Measurements from ENCODE around the gene RBM24.

RBM24 gene

DNA sequence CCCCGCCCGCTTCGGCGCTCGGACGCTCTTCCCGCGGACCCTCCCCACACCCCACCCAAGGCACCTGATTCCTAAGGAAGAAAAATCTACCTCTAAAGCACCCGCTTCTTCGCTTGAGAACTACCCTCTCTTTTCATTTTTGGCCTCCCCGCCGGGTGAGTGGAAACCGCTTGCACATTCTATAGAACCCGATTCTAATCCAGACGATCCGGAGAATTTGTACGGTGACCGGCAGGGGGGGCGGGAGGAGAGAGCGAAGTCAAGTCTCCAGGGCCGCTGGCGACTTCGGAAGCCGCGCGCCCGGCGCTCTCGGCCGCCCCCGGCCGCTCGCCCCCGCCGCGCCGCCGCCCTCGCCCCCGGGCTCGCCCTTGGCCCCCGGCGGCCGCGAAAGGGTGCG, at the start of gene RBM24:
RBM24 (plus strand) TSS at position 262 of the 397 bp plus-strand sequence. CDS start 221 bp downstream, outside the sequence.
- peak; percentile 2 to 31 for DNase-seq (ENCODE audit: low read depth in 2 of 2)

DNA sequence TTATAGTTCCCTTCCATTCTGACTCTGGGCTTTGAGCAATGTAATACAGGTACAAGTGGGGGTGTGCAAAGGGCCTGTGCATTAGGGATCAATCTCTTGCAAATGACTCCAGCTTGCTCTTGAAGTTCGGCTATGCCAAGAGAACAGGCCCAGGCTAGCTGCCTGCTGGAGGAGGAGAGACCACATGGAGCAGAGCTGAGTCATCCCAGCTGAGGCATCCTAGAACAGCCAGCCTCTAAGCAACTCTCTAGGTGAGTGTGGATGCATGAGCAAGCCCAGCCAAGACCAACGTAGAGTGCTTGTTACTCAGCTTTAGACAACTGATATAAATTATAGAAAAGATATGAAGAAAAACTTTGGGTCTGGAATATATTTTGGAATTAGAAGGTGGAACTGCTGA, 47.6 kb upstream of the RBM24 start:
- DNase-seq (ENCODE audit: low read depth in 2 of 2): no peak

DNA sequence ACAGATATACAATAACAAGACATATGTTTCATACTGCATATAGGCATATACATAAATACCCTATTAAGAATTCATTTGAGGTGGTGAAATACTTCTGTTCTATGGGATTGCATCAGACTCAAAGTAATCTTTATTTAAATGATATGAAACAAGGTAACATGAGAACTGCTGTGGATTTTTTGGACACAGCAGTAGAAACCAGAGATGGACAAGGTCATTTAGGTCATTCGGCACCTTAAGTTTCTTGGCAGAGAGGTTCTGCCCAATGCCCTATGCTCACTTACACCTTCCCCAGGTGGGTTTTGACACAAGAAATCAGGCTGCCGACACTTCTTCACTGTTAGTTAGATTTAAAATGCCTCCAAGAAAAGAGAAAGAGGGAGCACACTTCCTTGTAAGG, 43.9 kb upstream of the RBM24 start:
- no peak for DNase-seq (ENCODE audit: low read depth in 2 of 2)

DNA sequence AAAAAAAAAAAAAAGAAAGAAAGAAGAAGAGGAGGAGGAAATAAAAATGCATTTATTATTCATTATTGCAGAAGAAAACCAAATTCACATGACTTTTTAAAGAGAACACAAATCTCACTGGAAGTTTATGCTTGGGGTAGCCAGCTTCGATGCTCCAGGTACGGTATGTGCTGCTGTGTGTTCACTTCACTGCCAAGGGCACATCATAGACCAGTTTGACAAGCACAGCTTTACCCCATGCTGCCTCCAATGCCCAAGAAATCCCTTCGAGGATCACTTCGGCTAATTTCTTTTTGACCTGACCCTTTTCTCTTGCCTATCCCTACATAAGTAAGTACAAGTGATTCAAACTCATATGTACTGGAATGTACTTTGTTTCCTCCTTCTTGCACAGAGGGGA, 41.9 kb upstream of the RBM24 start:
- no peak for DNase-seq (ENCODE audit: low read depth in 2 of 2)

DNA sequence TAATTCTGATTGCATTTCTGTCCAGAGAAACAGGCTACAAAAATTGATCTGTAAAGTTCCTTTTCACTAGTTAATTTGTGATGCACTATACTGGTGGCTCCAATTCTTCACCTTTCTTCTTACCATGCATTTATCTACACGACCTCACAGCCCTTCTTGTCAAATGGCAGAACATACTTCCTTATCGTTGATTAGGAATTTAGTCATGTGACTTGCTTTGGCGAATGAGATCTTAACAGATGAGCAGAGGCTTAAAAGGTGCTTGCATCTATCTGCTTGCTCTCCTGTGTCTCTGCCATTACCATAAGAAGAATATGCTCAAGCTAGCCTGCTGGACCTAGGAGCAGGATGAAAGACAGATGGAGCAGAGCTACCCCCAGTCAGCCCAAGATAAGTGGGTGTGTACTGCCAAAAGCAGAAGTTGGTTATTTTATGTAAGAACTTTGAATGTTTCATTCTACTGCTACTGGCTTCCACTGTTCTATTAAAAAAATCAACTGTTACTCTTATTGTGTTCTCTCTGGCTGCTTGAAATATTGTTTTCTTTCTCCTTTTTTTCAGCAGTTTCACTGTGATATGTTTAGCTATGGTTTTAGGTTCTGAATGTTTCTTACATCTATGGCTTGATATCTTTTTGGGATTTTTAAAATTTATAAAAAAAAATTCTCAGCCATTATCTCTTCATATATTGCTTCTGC, 40.2 kb upstream of the RBM24 start:
- no peak for DNase-seq (ENCODE audit: low read depth in 2 of 2)

DNA sequence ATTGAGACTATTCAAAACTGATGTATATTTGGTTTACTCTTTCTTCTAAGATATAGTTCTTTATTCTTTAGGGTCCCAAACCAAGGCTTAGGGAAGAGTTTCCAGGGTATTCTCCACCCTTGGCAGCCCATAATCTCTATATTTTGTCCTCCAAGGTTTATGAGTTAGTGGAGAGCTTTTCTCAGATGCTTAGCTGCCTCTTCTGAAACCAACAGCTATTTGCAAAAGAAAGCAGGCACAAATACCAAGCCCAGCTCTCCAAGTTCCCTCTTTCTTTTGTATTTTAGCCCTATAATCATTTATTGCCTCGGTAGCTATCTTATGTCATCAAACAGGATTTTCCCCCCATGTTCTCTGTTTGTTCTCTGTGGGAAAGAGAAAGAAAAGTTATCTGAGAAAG, 39.1 kb upstream of the RBM24 start:
- no peak for DNase-seq (ENCODE audit: low read depth in 2 of 2)

DNA sequence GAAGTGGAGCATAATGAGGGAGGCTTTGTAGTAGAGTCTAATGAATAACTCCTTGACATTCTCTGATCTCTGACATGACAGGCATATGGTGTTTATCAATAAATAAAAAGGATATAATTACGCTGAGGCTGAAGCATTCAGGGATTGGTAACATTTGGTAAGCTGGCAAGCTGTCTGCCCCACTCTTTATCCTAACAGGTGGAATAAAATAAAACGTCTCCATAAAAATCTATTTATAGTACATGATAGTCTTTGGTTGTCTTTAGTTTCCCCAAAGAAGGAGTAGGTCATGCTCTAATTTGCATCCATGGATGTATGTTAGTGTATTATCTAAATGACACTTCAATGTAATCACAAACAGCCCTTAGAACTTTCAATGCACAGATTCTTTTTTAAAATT, 30.9 kb upstream of the RBM24 start:
- no peak for DNase-seq (ENCODE audit: low read depth in 2 of 2)

DNA sequence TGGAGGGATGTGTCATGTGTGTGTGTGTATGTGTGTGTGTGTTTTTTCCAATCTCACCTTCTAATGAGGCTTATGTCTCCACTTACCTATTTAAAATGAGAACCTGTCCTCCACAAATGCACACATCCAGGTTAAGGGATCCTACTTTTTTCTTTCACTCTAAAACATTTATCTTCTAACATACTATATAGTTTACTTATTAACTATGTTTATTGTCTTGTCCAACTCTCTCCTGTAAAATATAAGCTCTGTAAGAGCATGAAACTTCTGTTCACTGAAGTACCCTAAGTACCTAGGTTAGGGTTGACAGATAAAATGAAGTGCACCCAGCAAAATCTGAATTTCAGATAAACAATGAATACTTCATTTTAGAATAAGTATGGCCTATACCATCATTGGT, 29.2 kb upstream of the RBM24 start:
- DNase-seq (ENCODE audit: low read depth in 2 of 2): no peak

DNA sequence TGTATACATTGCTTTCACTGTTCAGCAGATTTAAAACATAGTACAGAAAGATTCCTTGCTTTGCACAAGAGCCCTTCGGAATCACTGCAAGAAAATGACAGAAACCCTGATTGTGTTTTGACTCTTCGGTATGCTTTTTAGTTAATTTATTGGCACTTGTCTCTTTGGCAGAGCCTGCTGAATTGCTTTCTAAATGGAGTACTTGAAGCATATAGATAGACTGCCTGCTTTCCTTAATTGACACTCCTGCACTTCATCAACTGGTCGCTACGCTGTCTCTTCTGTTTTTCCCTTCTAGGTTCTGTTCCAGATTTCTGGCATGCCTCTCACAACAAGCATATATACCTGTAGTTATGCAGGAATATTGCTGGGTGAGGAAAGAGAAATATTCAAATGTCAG, 22.4 kb upstream of the RBM24 start:
- DNase-seq (ENCODE audit: low read depth in 2 of 2): no peak

DNA sequence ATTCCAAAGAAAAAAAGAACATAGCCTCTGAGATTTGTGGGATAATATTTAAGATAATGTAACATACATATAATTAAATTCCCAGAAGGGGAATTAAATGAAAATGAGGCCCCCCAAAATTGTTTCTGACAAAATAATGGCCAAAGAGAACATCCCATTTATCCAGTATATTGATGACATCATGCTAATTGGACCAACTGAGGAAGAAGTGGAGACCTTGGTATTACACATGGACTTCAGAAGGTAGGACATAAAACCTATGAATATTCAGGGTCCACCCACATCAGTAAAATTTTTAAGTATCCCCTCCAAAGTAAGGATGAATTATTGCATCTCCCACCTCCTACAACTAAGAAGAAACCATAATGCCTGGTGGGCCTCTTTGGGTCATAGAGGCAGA, 15.6 kb upstream of the RBM24 start:
- DNase-seq (ENCODE audit: low read depth in 2 of 2): no peak

DNA sequence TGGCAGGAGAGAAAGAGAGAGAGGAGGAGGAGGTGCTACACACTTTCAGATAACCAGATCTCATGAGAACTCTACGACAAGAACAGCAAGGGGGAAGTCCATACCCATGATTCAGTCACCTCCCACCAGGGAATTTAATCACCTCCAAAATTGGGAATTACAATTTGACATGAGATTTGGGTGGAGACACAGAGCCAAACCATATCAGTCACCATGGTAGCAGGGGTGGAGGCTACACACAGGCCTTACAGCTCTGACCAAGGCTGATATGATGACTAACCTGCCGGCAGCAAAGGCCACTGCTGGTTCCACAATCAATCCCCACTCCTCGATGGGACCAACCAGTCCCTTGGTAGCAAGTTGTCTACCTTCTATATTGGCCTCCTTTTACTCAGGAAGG, 13.6 kb upstream of the RBM24 start:
- no peak for DNase-seq (ENCODE audit: low read depth in 2 of 2)

DNA sequence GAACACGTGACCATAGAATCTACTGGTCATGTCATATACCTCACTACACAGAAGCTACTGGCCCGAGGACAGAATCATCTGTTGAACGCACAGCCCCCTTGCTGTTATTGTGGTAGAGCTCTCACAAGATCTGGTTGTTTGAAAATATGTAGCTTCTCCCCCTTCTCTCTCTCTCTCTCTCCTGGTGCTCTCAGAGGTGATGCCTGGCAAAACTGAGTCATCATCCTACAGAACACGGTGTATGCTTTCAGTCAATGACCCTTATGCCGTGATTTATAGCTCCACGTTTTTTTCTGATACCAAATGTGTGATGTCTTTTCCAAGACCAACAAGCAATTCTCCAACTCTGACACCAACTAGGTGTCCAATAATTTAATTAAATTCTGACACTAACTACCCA, 13.0 kb upstream of the RBM24 start:
- DNase-seq (ENCODE audit: low read depth in 2 of 2): no peak

DNA sequence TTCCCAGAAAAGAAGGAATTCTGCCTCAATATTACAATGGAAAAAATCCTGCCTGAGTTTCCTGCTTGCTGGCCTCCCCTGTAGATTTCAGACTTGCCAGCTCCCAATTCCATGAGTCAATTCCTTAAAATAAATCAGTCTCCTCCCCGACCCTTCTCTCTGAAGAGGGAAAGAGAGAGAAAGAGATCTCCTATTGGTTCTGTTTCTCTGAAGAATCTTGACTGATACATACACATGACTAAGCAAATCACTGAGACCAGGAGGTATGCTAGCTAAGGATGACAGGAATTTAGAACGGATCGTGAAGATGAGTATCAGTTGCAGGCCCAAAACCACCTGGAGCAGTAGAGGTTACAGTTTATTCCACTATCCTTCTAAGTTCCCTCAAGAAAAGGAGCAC, 11.3 kb upstream of the RBM24 start:
- DNase-seq (ENCODE audit: low read depth in 2 of 2): no peak

DNA sequence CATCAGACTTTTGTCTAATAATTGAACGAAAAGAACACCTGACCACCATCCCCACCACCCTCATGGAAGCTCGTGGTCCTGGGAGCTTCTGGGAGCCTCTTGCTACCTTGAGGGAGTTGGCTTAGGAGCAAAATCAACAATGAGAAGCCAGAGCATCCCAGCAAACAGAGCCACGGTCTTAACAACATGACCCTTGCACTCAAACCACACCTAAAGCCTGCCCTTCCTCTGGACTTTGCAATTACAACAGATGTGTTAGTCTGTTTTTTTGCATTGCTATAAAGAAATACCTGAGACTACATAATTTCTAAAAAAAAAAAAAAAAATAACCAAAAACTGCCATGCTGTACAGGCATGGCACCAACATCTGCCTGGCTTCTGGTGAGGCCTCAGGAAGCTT, 9.5 kb upstream of the RBM24 start:
- no peak for DNase-seq (ENCODE audit: low read depth in 2 of 2)

DNA sequence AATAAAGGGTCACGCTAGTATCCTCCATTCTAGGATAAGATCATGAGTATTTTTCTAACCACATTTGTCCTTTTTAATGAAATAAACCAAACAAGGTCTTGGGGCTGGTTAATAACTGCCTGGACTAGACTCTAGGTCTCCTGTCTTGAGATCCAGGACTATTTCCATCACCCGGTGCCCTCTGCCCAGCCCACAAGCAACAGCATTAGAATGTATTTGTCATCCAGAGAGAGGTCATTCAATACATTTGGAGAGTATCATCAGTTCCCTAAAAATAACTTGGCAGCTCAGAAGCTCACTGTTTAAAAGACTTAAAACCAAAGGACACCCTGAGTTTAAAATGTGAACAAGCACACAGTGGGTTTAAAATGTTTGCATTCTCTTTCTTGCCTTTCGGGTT, 4.4 kb upstream of the RBM24 start:
- no peak for DNase-seq (ENCODE audit: low read depth in 2 of 2)

DNA sequence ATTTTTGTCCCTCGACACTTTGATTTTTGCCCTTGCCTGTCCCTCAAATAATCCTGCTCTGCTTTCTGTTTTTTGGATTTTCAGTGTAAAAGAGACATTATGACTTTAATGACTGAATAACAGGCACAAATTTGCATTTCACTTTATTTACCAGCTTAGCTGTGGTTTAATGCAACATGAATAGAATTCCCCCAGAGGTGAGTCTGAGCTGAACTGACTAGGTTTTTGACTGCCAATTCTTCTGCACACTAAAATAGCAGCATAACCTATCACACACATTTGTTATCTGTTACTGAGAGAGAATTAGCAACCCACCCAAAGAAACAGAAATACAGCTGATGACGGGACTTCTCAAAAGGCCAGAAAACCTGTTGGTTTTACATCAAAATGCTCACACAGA, 3.9 kb upstream of the RBM24 start:
- no peak for DNase-seq (ENCODE audit: low read depth in 2 of 2)

DNA sequence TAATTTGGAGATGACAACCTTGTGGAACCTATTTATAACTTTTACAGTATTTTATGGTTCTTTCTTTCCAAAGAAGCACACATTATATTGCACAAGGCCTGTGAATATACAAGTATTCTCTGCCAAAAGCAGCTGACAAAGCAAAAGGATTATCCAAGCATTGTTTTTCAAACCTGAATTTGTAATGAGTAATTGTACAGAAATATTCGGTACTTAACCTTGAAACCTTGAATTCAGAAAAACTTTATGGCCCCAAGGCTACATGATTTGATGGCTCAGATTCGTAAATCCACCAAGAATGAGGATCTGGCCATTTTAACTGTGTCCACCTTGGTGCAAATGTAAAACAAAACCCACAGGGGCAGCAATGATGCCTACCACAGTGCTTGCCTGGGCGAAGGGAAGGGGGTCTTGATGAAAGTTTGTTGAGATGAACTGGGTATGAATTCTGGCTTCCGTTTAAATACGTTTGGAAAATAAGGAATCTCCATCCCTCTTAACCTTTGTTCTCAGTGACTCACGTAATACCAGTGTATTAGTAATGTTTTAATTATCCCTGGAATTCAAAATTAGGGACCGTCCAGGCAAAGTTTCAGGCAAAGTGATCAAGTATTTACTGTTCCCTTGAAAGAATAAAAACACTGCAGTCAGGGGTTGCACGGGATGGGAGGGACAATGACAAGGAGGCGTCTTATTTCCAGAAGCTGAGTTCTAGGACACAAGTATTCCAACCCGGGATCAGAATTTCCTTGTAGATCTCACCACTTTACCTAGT, 2.7 kb upstream of the RBM24 start:
- no peak for DNase-seq (ENCODE audit: low read depth in 2 of 2)

DNA sequence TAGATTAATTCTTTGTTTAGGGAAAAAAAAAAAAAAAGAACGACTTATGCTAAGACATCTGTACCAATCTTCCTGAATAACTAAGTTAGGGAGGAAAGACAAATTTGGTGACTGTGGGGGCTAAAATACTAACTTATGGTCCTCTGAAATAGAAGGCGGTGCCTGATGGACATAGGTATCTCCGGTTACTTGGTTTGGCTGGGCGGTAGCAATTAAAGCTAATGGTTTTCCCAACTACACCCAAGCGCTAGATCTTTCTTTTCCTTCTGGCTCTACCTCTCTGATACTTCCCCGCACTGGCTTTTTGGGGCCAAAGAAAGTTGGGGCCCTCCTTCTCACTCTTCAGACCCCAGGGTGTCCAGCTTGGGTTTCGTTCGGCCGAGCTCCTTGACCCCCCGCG, 1.0 kb upstream of the RBM24 start:
- DNase-seq (ENCODE audit: low read depth in 2 of 2): no peak

DNA sequence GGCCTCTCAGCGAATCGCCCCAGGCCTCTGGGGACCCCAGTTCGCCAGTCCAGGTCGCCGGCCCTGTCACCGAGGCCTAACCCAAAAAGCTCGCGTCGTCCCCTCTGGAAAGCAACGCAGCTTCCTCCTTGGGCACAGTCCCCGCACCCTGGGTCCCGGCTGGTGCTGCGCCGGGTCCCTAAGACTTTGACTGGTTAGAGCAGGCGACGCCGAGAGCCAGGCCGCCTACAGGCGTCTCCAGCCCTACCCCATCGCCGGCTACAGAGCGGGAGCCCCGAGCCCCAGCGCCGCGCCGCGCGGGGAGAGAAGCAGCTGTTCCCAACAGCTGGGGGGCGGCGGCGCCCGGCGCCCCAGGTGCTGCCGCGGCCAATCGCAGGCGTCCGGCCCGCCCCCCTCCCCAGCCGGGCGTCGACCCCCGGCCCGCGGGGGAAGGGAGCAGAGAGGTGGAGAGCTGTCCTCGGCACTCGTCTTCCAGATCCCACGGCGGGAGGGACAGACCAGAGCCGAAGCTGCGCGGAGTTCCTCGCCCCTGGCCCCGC, 540 bp upstream of the RBM24 start:
- peak in 1 of 2 donors; percentile 1 for DNase-seq (ENCODE audit: low read depth in 2 of 2)

DNA sequence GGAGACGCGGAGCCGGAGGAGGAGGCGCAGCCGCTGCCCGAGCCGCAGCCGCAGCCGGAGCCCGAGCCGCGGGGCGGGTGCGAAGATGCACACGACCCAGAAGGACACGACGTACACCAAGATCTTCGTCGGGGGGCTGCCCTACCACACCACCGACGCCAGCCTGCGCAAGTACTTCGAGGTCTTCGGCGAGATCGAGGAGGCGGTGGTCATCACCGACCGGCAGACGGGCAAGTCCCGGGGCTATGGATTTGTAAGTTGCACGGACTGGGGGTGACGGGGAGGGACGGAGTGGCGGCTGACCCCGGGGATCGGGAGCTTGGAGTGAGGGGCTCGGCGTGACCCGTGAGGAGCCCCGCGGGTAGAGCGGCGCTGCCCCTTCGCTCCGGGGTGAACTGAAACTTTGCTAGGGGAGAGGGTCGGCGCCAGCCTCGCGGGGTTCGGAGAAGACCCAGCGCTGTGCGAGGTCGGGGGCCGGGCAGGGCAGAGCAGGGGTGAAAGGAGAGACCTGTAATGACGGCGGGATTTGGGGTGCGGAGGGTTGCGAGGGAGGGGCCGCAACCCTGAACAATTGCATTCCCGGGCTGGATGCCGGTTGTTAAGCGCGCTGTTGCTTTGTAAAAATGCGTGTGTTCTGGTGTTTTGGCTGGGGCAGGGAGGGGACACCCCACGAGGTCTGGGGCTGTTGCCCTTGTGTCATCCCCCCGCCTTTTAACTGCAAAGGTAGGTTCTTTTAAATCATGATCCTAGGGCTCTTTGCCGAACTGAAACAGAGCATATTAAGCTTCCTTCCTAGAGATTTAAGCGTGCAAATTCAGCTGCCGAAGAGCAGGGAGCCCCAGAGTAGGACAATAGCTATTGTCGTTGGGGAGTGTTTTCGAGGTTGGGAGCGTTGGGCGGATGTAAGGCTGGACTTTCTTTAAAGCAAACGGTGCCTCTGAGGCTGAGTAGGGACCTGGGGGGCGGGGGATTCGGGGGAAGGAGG, 628 bp downstream of the RBM24 start:
- no peak for DNase-seq (ENCODE audit: low read depth in 2 of 2)

DNA sequence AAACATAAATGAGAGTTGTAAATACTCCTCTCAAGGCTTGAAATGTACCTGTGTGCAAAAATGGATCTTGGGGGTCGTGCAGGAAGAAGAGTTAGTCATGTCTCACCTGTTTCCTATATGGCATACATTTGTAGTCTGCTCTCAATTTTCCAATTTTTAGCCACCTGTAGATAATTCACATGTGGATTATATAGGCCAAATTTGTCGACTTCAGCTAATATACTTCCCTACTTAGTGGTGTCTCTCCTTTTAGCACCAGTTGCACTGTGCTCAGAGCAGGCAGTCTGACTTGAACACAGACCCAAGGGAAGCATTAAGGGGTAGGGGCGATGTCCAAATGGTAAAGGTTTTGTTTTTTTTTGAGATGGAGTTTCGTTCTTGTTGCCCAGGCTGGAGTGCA, 1.9 kb downstream of the RBM24 start:
- DNase-seq (ENCODE audit: low read depth in 2 of 2): no peak

DNA sequence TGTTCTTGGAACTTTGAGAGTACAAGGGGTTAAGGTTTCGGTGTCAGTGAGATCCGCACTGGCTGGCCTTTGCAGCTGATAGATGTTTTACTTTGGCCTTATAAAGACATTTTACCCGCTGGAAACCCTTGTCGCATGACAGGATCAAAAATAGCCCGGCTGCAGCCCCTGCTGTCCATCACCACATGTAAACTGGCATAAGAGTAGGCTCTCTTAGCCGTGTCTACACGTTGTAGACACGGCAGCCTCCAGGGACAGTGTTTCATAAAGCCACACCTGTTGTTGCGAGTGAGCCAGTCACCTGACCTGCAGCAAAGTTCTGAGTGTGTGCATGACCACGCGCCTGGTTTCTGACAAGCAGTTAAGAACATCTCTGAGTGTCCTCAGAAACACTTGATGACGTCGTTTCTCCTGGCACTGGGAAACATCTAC, 8.5 kb downstream of the RBM24 start:
- DNase-seq (ENCODE audit: low read depth in 2 of 2): no peak
